NCI-H1048 (cell line): ENCODE results near the gene MRPL28.
"Not testable (repeated sequence)": the region's sequence is repeated elsewhere in the genome, so short reads cannot be mapped to it uniquely, and the experiment has no call there.

Experiments used
- DNase-seq: peaks from one replicate; lab custom pipeline; 2025; lab: John Stamatoyannopoulos, UW

Gene MRPL28

DNA sequence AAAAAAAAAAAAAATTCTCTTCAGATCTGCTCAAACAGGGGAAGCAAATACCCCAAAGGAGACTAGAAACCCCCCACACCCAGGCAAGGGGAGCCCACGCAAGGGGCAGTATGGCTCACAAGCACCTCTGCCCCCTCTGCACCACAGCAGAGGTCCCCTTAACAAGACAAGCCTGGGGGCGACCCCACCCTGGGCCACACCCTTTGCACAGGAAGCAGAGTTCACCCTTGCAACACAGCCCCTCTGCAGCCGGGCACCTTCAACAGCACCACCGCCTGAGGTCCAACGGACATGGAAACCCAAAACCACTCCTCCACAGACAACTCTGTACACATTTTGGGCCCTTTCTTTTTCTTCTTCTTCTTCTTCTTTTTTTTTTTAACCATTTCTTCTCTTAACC lies 30.7 kb downstream of the MRPL28 start:
- DNase-seq, result no peak

- no peak for DNase-seq
These were observed 32.3 kb downstream of the MRPL28 start for GRCh38 chr16:337975-338575.

DNA sequence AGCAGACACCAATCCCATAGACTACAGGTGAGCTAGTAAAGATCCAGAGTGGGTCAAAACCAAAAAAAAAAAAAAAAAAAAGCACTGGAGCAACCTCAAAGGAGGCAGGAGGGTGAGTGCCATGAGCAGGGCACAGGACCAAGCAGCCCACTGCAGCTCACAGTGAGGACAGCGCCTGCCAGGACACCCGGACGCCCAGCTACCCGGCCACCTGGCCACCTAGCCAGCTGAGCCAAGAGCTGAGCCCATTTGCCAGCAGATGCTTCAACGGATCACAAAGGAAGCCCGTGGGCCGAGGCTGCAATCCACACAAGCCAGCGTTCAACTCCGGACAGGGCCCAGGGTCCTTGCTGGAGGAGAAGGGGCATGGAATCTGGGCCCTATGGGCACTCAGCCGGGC lies 32.9 kb downstream of the MRPL28 start:
- DNase-seq, result no peak

GRCh38 chr16:336269-336668 lies 34.1 kb downstream of the MRPL28 start:
- DNase-seq, result no peak

DNA sequence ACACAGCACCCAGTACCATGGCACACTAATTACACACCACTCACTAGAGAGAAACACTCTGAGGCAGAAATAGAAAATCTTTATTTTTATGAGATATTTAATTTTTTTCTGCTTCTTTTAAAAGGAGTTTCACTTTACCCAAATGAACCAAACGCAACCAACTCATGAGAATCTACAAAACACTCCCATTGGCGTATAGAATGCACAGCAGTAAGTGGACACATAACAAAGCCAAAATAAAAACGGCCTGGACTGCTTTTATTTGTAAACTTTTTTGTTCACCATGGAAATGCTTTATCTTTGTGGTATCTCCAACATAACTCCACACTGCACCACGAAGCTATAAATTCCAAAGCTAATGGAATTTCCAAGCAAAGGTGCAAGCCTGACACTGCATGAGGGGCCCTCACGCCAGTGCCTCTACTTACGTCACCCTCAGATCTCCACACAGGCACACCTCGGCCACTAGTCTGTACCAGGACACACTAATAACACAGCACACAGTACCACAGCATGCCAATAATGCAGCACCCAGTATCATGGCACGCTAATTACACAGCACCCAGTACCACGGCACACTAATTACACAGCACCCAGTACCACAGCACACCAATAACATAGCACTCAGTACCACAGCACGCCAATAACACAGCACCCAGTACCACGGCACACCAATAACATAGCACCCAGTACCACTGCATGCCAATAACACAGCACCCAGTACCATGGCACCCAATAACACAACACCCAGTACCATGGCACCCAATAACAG lies 35.3 kb downstream of the MRPL28 start:
- DNase-seq, result not testable (repeated sequence)

GRCh38 chr16:334164-334832 lies 36.0 kb downstream of the MRPL28 start:
- not testable (repeated sequence) for DNase-seq

DNA sequence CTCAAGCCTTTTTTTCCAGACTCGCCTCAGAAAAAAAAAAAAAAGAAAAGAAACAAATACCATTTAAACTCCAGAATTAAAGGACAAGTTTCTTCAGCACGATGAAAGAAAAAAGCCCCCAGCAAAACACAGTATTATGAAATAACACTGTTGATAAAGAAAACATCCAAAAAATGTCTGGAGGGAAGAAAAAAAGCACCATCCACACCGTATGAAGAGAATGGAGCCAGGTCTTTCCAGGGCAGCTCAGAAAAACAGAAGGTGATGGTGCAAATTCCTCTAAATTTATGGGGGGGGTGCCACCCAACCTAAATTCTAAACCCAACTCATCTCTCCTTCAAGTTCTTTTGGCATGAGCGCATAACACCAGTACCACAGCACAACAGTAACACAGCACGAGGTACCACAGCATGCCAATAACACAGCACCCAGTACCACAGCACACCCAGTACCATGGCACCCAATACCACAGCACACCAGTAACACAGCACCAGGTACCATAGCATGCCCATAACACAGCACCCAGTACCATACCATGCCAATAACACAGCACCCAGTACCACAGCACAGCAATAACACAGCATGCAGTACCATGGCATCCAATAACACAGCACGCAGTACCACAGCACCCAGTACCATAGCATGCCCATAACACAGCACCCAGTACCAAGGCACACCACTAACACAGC lies 36.8 kb downstream of the MRPL28 start:
- no peak for DNase-seq

- DNase-seq, result not testable (repeated sequence)
These were observed 39.0 kb downstream of the MRPL28 start for GRCh38 chr16:331181-331814.

- DNase-seq, result no peak
These were observed 39.6 kb downstream of the MRPL28 start for GRCh38 chr16:330741-331140.

- no peak for DNase-seq
These were observed 44.8 kb downstream of the MRPL28 start for GRCh38 chr16:325375-326145.

DNA sequence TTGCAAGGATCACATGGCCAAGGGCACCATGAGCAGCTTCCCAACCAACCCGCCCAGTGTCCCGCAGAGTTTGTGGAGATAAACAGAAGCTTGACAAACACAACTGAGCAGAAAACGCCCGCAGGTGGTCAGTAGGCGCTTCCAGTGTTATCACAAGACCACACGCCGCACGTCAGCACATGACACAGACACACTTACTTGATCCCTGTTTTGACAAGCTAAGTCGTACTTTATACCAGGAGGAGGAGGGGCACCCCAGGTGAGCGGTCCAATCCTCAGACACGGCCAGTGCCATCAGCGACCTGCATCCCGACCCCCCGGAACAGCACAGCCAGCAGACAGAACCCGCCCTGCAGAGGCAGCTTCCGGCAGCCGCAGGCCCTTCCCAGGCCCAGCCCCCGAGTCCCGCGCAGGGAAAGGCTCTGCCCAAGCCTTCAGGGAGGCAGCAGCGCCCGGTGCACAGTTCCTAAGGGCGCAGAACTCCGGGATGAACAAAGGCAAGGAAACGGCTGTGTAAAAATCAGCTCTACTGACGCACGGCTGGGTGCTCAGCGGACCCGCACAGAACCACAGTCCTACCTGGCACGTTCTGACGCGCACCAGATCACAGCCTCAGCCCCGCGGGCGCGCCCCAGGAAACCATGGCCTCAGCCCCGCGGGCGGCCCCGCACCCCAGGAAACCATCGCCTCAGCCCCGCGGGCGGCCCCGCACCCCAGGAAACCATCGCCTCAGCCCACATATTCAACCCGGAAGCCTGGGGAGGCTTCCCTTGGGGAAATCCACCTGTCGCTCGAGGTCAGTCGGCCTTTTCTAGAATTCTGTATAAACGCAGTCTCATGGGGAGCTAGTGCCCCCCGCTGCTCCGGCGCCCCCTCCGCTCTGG lies 45.6 kb downstream of the MRPL28 start:
- DNase-seq, result no peak

DNA sequence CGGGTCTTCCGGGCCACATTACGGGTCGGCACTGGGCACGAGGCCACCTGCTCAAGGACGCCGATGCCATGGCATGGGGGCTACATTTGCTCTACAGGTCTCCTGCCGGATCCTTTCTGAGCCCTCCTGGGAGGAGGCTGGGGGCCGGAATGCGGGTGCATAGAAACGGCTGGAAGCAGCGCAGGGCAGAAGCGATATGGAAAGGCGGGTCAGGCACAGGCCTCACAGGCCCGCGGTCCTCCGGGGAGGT lies 46.2 kb downstream of the MRPL28 start:
- DNase-seq, result no peak

GRCh38 chr16:322476-323143 lies 47.7 kb downstream of the MRPL28 start:
- no peak for DNase-seq

DNA sequence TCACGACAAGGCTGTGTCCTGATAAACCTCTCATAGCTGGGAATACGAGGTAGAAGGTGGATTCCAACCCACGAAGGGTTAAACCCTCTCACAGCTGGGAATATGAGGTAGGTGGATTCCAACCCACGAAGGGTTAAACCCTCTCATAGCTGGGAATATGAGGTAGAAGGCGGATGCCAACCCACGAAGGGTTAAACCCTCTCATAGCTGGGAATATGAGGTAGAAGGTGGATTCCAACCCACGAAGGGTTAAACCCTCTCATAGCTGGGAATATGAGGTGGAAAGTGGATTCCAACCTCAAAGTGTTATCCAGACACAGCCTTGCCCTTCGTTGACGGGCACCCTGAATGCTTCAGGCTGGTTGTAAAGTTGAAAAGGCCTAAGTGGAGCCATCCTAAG lies 48.8 kb downstream of the MRPL28 start:
- DNase-seq, result no peak

DNA sequence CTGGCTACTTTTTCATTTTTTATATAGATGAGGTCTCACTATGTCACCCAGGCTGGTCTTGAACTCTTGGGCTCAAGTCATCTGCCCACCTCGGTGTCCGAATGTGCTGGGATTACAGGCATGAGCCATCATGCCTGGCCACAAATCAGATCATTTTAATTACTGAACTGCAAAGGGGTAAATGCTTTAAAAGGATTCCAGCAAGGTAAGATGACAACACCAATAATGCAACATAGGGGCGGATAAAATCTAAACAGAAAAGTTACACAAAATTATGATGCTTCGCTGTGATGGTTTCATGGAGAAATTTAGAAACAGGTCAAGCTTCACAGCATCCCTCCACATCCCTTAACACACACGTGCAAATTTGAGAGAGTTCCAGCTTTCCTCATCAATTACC lies 50.1 kb downstream of the MRPL28 start:
- no peak for DNase-seq

GRCh38 chr16:318628-319027 lies 51.7 kb downstream of the MRPL28 start:
- no peak for DNase-seq

- no peak for DNase-seq
These were observed 52.8 kb downstream of the MRPL28 start for GRCh38 chr16:317583-317982.
